ENCODE results near the gene CCDC110. TPM values are rescaled to one million over a fixed set of nuclear protein-coding genes. Genes with fewer than 3 reads are reported as not detected.
A peak's percentile ranks its signal among the peaks of the same experiment; 100 is the strongest.
"Not testable (repeated sequence)": the region's sequence is repeated elsewhere in the genome, so short reads cannot be mapped to it uniquely, and the experiment has no call there.

The CCDC110 gene
- total RNA-seq, 1 donor from 2014 or later, result 2.3 TPM

GRCh38 chr4:185514182-185514697 is 42.7 kb upstream of the CCDC110 start:
- Mint-ChIP-seq H3K27ac (ENCODE audit: unreplicated experiment) (no peak overlapping the region), H3K4me1 (ENCODE audit: low read depth) (peaks cover 22% of the 10 kb centered on the region), H3K36me3 (ENCODE audit: low read depth) (peaks cover 18% of the 10 kb centered on the region), H3K9me3 (ENCODE audit: low read depth) (no peaks in the 10 kb centered on the region), H3K4me3 (ENCODE audit: unreplicated experiment) (no peak overlapping the region), H3K27me3 (ENCODE audit: low read depth) (no peaks in the 10 kb centered on the region)
- no peak for DNase-seq (ENCODE audit: low spot score)
- TF ChIP-seq CTCF (IDR thresholded peaks at IDR 0.05), result no peak

- Mint-ChIP-seq H3K36me3 (ENCODE audit: low read depth) (peaks cover 14% of the 10 kb centered on the region), H3K4me1 (ENCODE audit: low read depth) (peaks cover 22% of the 10 kb centered on the region), H3K27me3 (ENCODE audit: low read depth) (no peaks in the 10 kb centered on the region), H3K4me3 (ENCODE audit: unreplicated experiment) (no peak overlapping the region), H3K9me3 (ENCODE audit: low read depth) (no peaks in the 10 kb centered on the region), H3K27ac (ENCODE audit: unreplicated experiment) (peak overlapping the region; percentile 28)
- TF ChIP-seq CTCF (IDR thresholded peaks at IDR 0.05), result no peak
- no peak for DNase-seq (ENCODE audit: low spot score)
These were observed 42.1 kb upstream of the CCDC110 start for GRCh38 chr4:185513489-185514181.

GRCh38 chr4:185512516-185512915 is 41.0 kb upstream of the CCDC110 start:
- Mint-ChIP-seq H3K27ac (ENCODE audit: unreplicated experiment) (peak overlapping the region; percentile 51), H3K4me3 (ENCODE audit: unreplicated experiment) (no peak overlapping the region), H3K27me3 (ENCODE audit: low read depth) (no peaks in the 10 kb centered on the region), H3K4me1 (ENCODE audit: low read depth) (peaks cover 22% of the 10 kb centered on the region), H3K36me3 (ENCODE audit: low read depth) (peaks cover 14% of the 10 kb centered on the region), H3K9me3 (ENCODE audit: low read depth) (no peaks in the 10 kb centered on the region)
- DNase-seq (ENCODE audit: low spot score), result no peak
- no peak for TF ChIP-seq CTCF (IDR thresholded peaks at IDR 0.05)

GRCh38 chr4:185511243-185511642 is 39.7 kb upstream of the CCDC110 start:
- not testable (repeated sequence) for H3K27ac Mint-ChIP-seq (ENCODE audit: unreplicated experiment); H3K9me3 Mint-ChIP-seq (ENCODE audit: low read depth); DNase-seq (ENCODE audit: low spot score); H3K4me3 Mint-ChIP-seq (ENCODE audit: unreplicated experiment); H3K27me3 Mint-ChIP-seq (ENCODE audit: low read depth)
- Mint-ChIP-seq H3K4me1 (ENCODE audit: low read depth) (peaks cover 22% of the 10 kb centered on the region), H3K36me3 (ENCODE audit: low read depth) (peaks cover 19% of the 10 kb centered on the region)

- no peaks in the 10 kb centered on the region for H3K27me3 Mint-ChIP-seq (ENCODE audit: low read depth)
- no peak for DNase-seq (ENCODE audit: low spot score)
- no peak for TF ChIP-seq CTCF (IDR thresholded peaks at IDR 0.05)
- no peaks in the 10 kb centered on the region for H3K9me3 Mint-ChIP-seq (ENCODE audit: low read depth)
- no peak overlapping the region for H3K4me3 Mint-ChIP-seq (ENCODE audit: unreplicated experiment)
- no peak overlapping the region for H3K27ac Mint-ChIP-seq (ENCODE audit: unreplicated experiment)
- peaks cover 22% of the 10 kb centered on the region for H3K4me1 Mint-ChIP-seq (ENCODE audit: low read depth)
- peaks cover 19% of the 10 kb centered on the region for H3K36me3 Mint-ChIP-seq (ENCODE audit: low read depth)
These were observed 39.3 kb upstream of the CCDC110 start for GRCh38 chr4:185510806-185511205.

GRCh38 chr4:185508181-185508580 is 36.6 kb upstream of the CCDC110 start:
- DNase-seq (ENCODE audit: low spot score), result no peak
- Mint-ChIP-seq H3K4me3 (ENCODE audit: unreplicated experiment) (no peak overlapping the region), H3K36me3 (ENCODE audit: low read depth) (peaks cover 16% of the 10 kb centered on the region), H3K9me3 (ENCODE audit: low read depth) (no peaks in the 10 kb centered on the region), H3K27me3 (ENCODE audit: low read depth) (no peaks in the 10 kb centered on the region), H3K27ac (ENCODE audit: unreplicated experiment) (no peak overlapping the region), H3K4me1 (ENCODE audit: low read depth) (peaks cover 23% of the 10 kb centered on the region)
- no peak for TF ChIP-seq CTCF (IDR thresholded peaks at IDR 0.05)
